GM12892 (cell line): ENCODE data around the gene ZFPM1.

Source experiments
- POLR2A ChIP-seq: IDR thresholded peaks from 2 replicates; pipeline ENCODE4 v1.6.1; 2011; ENCODE audit warnings: low read depth, low read length, control low read depth
- POLR2AphosphoS5 ChIP-seq: IDR thresholded peaks from 2 replicates; pipeline ENCODE4 v1.6.1; 2011; ENCODE audit warnings: low read depth, low read length, control low read depth
- TAF1 ChIP-seq: IDR thresholded peaks from 2 replicates; pipeline ENCODE4 v1.6.1; 2011; ENCODE audit warnings: low read depth, mild to moderate bottlenecking, control low read depth, low read length, borderline replicate concordance

DNA sequence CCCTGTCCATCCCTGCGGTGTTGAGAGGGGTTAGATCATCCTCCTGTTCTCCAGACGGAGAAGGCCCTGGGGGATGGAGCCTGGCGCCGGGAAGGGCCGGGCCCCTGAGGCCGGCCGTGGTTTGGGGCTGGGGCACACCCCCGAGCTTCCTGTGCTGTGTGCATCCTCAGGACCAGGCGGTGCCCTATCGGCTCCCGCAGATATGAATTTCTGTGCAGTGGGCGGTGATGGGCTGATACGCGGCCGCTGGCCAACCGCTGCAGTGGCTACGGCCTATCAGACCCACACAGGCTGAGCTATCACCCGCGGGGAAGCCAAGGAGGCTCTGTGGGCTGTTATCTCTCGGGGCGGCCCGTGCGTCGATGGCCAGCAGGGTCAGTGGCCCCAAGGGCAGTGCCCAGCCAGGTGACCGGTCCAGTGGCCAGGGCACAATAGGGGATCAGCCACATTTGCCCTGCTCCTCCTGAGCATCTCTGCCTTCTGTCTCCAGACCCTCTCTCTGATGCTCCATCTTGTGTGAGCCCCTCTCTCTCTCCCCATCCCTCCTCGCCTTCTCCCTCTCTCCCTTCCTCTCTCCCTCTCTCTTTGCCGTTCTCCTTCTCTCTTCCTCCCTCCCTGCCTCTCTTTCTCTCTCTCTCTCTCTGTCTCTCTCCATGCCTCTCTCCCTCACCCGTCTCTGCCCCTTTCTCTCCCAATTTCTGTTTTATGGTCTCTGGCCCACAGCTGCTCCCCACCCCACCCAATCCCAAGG lies 38.7 kb downstream of the ZFPM1 start:
- no peak for TF ChIP-seq POLR2AphosphoS5
- TF ChIP-seq POLR2A: no peak
- TF ChIP-seq TAF1: no peak
